T47D (cell line): ENCODE measurements around the gene CYRIA.

Source experiments
- DNase-seq, 2 experiments: peaks; one replicate each; pipeline versions ENCODE4 v3.0.0 to v3.0.0-alpha.2; 2011 to 2012; ENCODE audit warnings: low read depth in 1 of 2, low spot score in 1 of 2
- JUND ChIP-seq: IDR thresholded peaks from 2 replicates; pipeline ENCODE4 v1.6.1; 2012; ENCODE audit warnings: low read depth
- in situ Hi-C: cut with HindIII; loops from 2 replicates; pipeline ENCODE4 v1.10.0; 2016; ENCODE audit warnings: low sequenced_read_pairs, low pct_unique_long_range_greater_than_20kb

Gene CYRIA

GRCh38 chr2:16641509-16641908 lies 24.1 kb downstream of the CYRIA start:
- no peak for DNase-seq
- TF ChIP-seq JUND = no peak
- in situ Hi-C loops = no loop called here

GRCh38 chr2:16640867-16641266 lies 24.8 kb downstream of the CYRIA start:
- TF ChIP-seq JUND = no peak
- DNase-seq = no peak
- in situ Hi-C loops = no loop called here

GRCh38 chr2:16640001-16640700 lies 25.5 kb downstream of the CYRIA start:
- no peak for TF ChIP-seq JUND
- in situ Hi-C loops = no loop called here
- DNase-seq = no peak

GRCh38 chr2:16639431-16639830 lies 26.2 kb downstream of the CYRIA start:
- no peak for DNase-seq
- in situ Hi-C loops = no loop called here
- no peak for TF ChIP-seq JUND

- in situ Hi-C loops = no loop called here
- TF ChIP-seq JUND = no peak
- no peak for DNase-seq
These were observed 26.7 kb downstream of the CYRIA start for GRCh38 chr2:16638946-16639345.

- no peak for DNase-seq
- no peak for TF ChIP-seq JUND
- in situ Hi-C loops = no loop called here
These were observed 28.3 kb downstream of the CYRIA start for GRCh38 chr2:16637304-16637703.

- DNase-seq = peak; percentile 25 to 43
- in situ Hi-C loops = no loop called here
These were observed 29.6 kb downstream of the CYRIA start for GRCh38 chr2:16635791-16636699.

GRCh38 chr2:16633621-16634430 lies 31.8 kb downstream of the CYRIA start:
- no peak for DNase-seq
- TF ChIP-seq JUND = no peak
- in situ Hi-C loops = no loop called here

More at GRCh38 chr2:16635791-16636699, 29.6 kb downstream of the CYRIA start:
- TF ChIP-seq JUND = no peak

GRCh38 chr2:16632598-16632997 lies 33.0 kb downstream of the CYRIA start:
- in situ Hi-C loops = no loop called here
- DNase-seq = no peak

GRCh38 chr2:16630463-16630862 lies 35.2 kb downstream of the CYRIA start:
- DNase-seq = no peak
- in situ Hi-C loops = no loop called here
- TF ChIP-seq JUND = no peak

More at GRCh38 chr2:16632598-16632997, 33.0 kb downstream of the CYRIA start:
- no peak for TF ChIP-seq JUND

- in situ Hi-C loops = no loop called here
- TF ChIP-seq JUND = no peak
- no peak for DNase-seq
These were observed 35.9 kb downstream of the CYRIA start for GRCh38 chr2:16629770-16630169.

- in situ Hi-C loops = no loop called here
- DNase-seq = no peak
- no peak for TF ChIP-seq JUND
These were observed 36.6 kb downstream of the CYRIA start for GRCh38 chr2:16629044-16629443.
